ENCODE data around the gene SPRY1. TPM values are rescaled to one million over a fixed set of nuclear protein-coding genes. Genes with fewer than 3 reads are reported as not detected.

The SPRY1 gene
- total RNA-seq, 1 donor from 2014 or later = 54.2 TPM

DNA sequence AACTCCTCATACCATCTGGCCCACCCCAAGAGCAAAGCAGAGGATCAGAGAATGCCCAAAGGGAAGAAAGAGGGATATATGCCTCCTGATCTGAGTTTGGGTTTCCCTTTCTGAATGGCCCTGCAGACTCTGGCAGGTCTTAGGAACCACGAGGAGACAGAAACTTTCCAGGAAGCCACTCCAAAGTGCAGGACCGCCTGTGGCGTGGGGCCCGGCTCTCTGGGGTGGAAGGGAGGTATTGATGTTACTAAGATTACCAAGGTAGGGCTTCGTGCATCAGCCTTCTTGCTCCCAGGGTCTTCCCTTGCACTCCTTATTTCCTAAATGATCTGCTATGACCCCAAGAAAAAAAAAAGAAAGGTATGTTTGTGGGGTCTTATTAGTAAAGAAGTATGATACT, 41.9 kb upstream of the SPRY1 start:
- no peak overlapping the region for H3K27ac Mint-ChIP-seq (ENCODE audit: unreplicated experiment)
- TF ChIP-seq, protein P1, sequence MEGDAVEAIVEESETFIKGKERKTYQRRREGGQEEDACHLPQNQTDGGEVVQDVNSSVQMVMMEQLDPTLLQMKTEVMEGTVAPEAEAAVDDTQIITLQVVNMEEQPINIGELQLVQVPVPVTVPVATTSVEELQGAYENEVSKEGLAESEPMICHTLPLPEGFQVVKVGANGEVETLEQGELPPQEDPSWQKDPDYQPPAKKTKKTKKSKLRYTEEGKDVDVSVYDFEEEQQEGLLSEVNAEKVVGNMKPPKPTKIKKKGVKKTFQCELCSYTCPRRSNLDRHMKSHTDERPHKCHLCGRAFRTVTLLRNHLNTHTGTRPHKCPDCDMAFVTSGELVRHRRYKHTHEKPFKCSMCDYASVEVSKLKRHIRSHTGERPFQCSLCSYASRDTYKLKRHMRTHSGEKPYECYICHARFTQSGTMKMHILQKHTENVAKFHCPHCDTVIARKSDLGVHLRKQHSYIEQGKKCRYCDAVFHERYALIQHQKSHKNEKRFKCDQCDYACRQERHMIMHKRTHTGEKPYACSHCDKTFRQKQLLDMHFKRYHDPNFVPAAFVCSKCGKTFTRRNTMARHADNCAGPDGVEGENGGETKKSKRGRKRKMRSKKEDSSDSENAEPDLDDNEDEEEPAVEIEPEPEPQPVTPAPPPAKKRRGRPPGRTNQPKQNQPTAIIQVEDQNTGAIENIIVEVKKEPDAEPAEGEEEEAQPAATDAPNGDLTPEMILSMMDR (IDR thresholded peaks at IDR 0.05) = no peak
- no peak overlapping the region for H3K4me3 Mint-ChIP-seq (ENCODE audit: unreplicated experiment)
- no peak for DNase-seq (ENCODE audit: low spot score)
- H3K36me3 Mint-ChIP-seq (ENCODE audit: low read depth) = no peaks in the 10 kb centered on the region
- H3K4me1 Mint-ChIP-seq (ENCODE audit: low read depth) = peaks cover 13% of the 10 kb centered on the region
- no peaks in the 10 kb centered on the region for H3K9me3 Mint-ChIP-seq (ENCODE audit: low read depth)
- no peaks in the 10 kb centered on the region for H3K27me3 Mint-ChIP-seq (ENCODE audit: low read depth)

DNA sequence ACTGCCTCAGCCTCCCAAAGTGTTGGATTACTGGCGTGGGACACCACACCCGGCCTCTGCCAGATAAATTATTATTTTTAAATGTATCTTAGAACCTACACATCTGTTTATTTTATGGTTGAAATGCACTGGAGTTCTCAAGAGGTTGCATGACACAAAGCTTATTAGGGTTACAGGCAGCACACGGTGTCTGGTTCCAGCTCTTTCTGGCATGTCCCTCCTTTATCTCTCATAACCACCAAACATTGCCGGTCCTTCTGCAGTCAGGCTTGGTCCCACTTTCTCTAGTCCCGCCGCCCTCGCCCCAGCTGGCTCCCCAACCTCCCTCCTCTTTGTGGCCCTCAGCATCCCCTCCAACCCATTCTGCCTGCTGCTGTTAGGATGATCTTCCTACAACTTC, 39.7 kb upstream of the SPRY1 start:
- TF ChIP-seq, protein P1 (IDR thresholded peaks at IDR 0.05) = no peak
- Mint-ChIP-seq H3K27ac (ENCODE audit: unreplicated experiment) (no peak overlapping the region), H3K4me3 (ENCODE audit: unreplicated experiment) (no peak overlapping the region), H3K4me1 (ENCODE audit: low read depth) (peaks cover 28% of the 10 kb centered on the region), H3K27me3 (ENCODE audit: low read depth) (no peaks in the 10 kb centered on the region), H3K9me3 (ENCODE audit: low read depth) (peaks cover under 1% of the 10 kb centered on the region), H3K36me3 (ENCODE audit: low read depth) (no peaks in the 10 kb centered on the region)
- DNase-seq (ENCODE audit: low spot score) = no peak

DNA sequence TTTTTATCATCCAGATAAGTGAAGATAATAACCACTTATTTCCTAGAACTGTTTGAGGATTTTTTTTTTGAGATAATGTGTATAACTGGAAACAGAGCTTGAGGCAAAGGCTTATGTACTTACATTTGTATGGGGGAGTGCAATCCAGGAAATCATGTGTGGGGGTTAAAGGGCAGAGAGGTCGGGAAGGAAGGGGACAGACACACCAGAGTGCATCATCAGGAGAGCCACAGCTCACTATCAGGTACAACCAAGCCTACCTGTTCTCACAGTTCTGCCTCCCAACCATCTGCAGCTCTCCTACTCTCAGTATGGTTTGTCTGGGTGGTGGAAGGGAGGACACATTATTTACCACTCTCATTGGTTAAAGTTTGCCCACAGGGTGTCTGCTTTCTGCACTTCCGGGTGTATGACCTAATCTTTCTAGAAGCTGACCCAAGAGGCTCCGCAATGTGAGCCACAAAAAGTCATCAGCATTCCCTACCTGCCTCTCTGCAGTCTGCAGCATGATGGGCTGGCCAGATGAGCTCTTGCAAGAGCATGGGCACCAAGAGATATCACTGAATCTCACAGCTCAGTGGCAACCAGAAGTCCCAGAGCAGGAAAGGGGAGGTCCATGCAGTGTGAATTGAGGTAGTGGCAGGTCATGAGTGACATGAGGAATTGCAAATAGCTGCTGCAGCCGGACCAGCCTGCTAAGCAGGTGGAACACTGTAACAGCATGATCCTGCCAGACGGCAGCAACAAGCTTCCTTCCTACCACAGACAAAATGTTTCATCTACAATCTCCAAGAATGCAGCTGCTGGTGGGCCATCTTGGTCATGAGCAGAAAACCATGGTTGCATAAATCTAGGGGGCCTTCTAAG, 36.9 kb upstream of the SPRY1 start:
- H3K27ac Mint-ChIP-seq (ENCODE audit: unreplicated experiment) = peak overlapping the region; percentile 32
- no peak for DNase-seq (ENCODE audit: low spot score)
- peaks cover 28% of the 10 kb centered on the region for H3K4me1 Mint-ChIP-seq (ENCODE audit: low read depth)
- peaks cover 3% of the 10 kb centered on the region for H3K9me3 Mint-ChIP-seq (ENCODE audit: low read depth)
- no peak overlapping the region for H3K4me3 Mint-ChIP-seq (ENCODE audit: unreplicated experiment)
- H3K27me3 Mint-ChIP-seq (ENCODE audit: low read depth) = no peaks in the 10 kb centered on the region
- TF ChIP-seq, protein P1 (IDR thresholded peaks at IDR 0.05) = no peak
- H3K36me3 Mint-ChIP-seq (ENCODE audit: low read depth) = no peaks in the 10 kb centered on the region

DNA sequence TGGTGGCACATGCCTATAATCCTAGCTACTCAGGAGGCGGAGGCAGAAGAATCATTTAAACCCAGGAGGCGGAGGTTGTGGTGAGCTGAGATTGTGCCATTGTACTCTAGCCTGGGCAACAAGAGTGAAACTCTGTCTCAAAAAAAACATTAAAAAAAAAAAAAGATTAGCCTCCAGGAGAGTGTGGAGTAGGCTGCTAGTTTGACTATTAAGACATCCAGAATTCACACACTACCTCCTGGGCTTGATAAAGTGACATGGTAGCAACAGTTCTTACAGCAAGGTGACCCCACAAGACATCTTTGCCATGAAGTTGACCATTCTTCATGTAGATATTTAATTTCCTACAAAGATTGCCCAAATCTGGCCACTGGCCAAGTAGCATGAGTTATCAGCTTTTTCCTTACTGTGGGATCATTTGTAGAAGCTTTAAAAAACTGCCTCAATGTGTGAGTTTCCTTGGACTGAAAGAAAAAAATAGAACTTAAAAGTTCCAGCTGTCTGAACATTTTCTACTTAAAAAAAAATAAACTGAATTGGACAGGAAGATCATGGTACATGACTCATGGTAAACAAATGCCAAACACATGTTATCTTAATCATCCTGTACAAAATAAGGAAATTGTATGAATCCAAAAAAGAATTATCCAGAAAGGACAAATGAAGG, 35.3 kb upstream of the SPRY1 start:
- H3K27me3 Mint-ChIP-seq (ENCODE audit: low read depth) = no peaks in the 10 kb centered on the region

DNA sequence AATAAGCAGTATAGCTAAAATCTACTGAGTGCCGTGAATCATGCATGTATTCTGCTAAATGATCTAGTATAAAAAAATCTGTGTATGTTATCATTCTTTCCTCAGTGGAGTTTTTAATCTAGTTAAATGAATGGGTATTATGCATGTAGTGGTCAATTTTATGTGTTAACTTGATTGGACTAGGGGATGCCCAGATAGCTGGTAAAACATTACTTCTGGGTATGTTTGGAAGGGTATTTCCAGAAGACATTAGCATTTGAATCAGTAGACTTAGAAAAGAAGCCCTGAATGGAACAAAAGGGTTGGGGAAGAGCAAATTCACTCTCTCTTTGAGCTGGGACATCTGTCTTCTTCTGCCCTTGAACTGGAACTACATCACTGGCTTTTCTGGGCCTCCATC, 34.5 kb upstream of the SPRY1 start:
- H3K36me3 Mint-ChIP-seq (ENCODE audit: low read depth) = no peaks in the 10 kb centered on the region
- H3K27me3 Mint-ChIP-seq (ENCODE audit: low read depth) = no peaks in the 10 kb centered on the region
- H3K4me3 Mint-ChIP-seq (ENCODE audit: unreplicated experiment) = no peak overlapping the region
- H3K27ac Mint-ChIP-seq (ENCODE audit: unreplicated experiment) = no peak overlapping the region
- peaks cover 38% of the 10 kb centered on the region for H3K4me1 Mint-ChIP-seq (ENCODE audit: low read depth)
- TF ChIP-seq, protein P1 (IDR thresholded peaks at IDR 0.05) = no peak
- no peak for DNase-seq (ENCODE audit: low spot score)
- peaks cover 3% of the 10 kb centered on the region for H3K9me3 Mint-ChIP-seq (ENCODE audit: low read depth)

More for the DNA sequence above, 35.3 kb upstream of the SPRY1 start:
- no peak for DNase-seq (ENCODE audit: low spot score)
- peaks cover 3% of the 10 kb centered on the region for H3K9me3 Mint-ChIP-seq (ENCODE audit: low read depth)
- H3K27ac Mint-ChIP-seq (ENCODE audit: unreplicated experiment) = peak overlapping the region; percentile 89
- TF ChIP-seq, protein P1 (IDR thresholded peaks at IDR 0.05) = no peak
- H3K36me3 Mint-ChIP-seq (ENCODE audit: low read depth) = no peaks in the 10 kb centered on the region
- H3K4me1 Mint-ChIP-seq (ENCODE audit: low read depth) = peaks cover 38% of the 10 kb centered on the region
- H3K4me3 Mint-ChIP-seq (ENCODE audit: unreplicated experiment) = no peak overlapping the region
